Left lung (tissue), 10 donors: ENCODE results near the gene RAB3C. TPM values are rescaled to one million over a fixed set of nuclear protein-coding genes. Genes with fewer than 3 reads are reported as not detected.

ENCODE experiments used
- ATAC-seq: fragments of 200-7000 bp; cut with Tn5 transposase; one replicate; pipeline ENCODE4 v1.9.1; 2020; ENCODE audit warnings: moderate library complexity
- DNase-seq, 4 donors: peaks; one replicate each; pipeline ENCODE4 v3.0.0-alpha.2; 2013 to 2020
- H3K27ac ChIP-seq, 2 donors: fragments of 200-600 bp; sonication (generic) in 1 of 2; one replicate each; pipeline versions ENCODE4 v1.5.0 to v1.8.0; 2020 to 2021
- H3K27me3 ChIP-seq, 2 donors: fragments of 200-600 bp; sonication (generic) in 1 of 2; one replicate each; pipeline versions ENCODE4 v1.5.0 to v1.8.0; 2020 to 2021
- H3K36me3 ChIP-seq, 2 donors: fragments of 200-600 bp; sonication (generic) in 1 of 2; one replicate each; pipeline versions ENCODE4 v1.5.0 to v1.8.0; 2020 to 2021
- H3K4me1 ChIP-seq, 2 donors: fragments of 200-600 bp; one replicate each; pipeline ENCODE4 v1.8.0; 2021
- H3K4me3 ChIP-seq, 2 donors: fragments of 200-600 bp; sonication (generic) in 1 of 2; one replicate each; pipeline versions ENCODE4 v1.5.0 to v1.8.0; 2020 to 2021; ENCODE audit warnings: mild to moderate bottlenecking in 1 of 2
- H3K9me3 ChIP-seq, 2 donors: fragments of 200-600 bp; sonication (generic) in 1 of 2; one replicate each; pipeline versions ENCODE4 v1.5.0 to v1.8.0; 2020 to 2021
- CTCF ChIP-seq, 2 donors: fragments of 200-600 bp; sonication (generic) in 1 of 2; IDR thresholded peaks; one replicate each; pipeline versions ENCODE4 v1.5.0 to v1.8.0; 2021; ENCODE audit warnings: antibody characterized with exemption in 2 of 2
- intact Hi-C, 2 donors: fragments of 100-400 bp; cut with DNase I; formaldehyde crosslinking; loops; one replicate each; pipeline versions ENCODE4 v1.11.2 to v1.14.2; 2022
- polyA plus RNA-seq, 6 donors: library from polyadenylated mRNA; unstranded; fragments of 120-200 nt; gene quantifications; one replicate each; pipeline ENCODE4 v1.2.1, GENCODE V29; 2013; ENCODE audit not compliant: insufficient read length in 6 of 6
- total RNA-seq, 2 donors: library from RNA; stranded (reverse); fragmentation: NEBNext Ultra II Directional; extraction: Animal tissue kit (Norgen Biotek cat#: 25700); gene quantifications; one replicate each; pipeline ENCODE4 v1.2.1, GENCODE V29; 2021
- donor health status: DM: no; HTN: yes; CAD: no.
- donor health status: DM: no; HTN: no; CAD: no.

Gene RAB3C
- total and polyA plus RNA-seq, 8 donors: 1.1 to 3.5 (median 1.6) TPM

GRCh38 chr5:58764199-58764598 lies 181.3 kb downstream of the RAB3C start:
- Histone ChIP-seq H3K36me3 (no peaks in the 10 kb centered on the region), H3K27me3 (no peaks in the 10 kb centered on the region), H3K4me1 (peaks cover 5 to 15% of the 10 kb centered on the region in 2 donors), H3K27ac (no peak overlapping the region), H3K9me3 (no peaks in the 10 kb centered on the region), H3K4me3 (no peak overlapping the region)
- TF ChIP-seq CTCF (IDR thresholded peaks at IDR 0.05): no peak
- ATAC-seq: peak; percentile 88
- DNase-seq: no peak
- intact Hi-C loops: no loop called here

- no peak for DNase-seq
Measured at GRCh38 chr5:58765058-58765457, 182.2 kb downstream of the RAB3C start.

GRCh38 chr5:58767104-58767503 lies 184.2 kb downstream of the RAB3C start:
- H3K4me3 ChIP-seq: no peak overlapping the region
- intact Hi-C loops: no loop called here
- H3K36me3 ChIP-seq: no peaks in the 10 kb centered on the region
- H3K9me3 ChIP-seq: no peaks in the 10 kb centered on the region
- no peak for TF ChIP-seq CTCF (IDR thresholded peaks at IDR 0.05)
- ATAC-seq (no peak), DNase-seq (no peak)
- no peaks in the 10 kb centered on the region for H3K4me1 ChIP-seq
- no peaks in the 10 kb centered on the region for H3K27me3 ChIP-seq
- no peak overlapping the region for H3K27ac ChIP-seq

More at GRCh38 chr5:58765058-58765457, 182.2 kb downstream of the RAB3C start:
- Histone ChIP-seq H3K36me3 (no peaks in the 10 kb centered on the region), H3K9me3 (no peaks in the 10 kb centered on the region), H3K27me3 (no peaks in the 10 kb centered on the region), H3K4me1 (peaks cover 2 to 7% of the 10 kb centered on the region in 2 donors), H3K4me3 (no peak overlapping the region), H3K27ac (no peak overlapping the region)
- no peak for ATAC-seq
- intact Hi-C loops: no loop called here
- TF ChIP-seq CTCF (IDR thresholded peaks at IDR 0.05): no peak

GRCh38 chr5:58770136-58770535 lies 187.3 kb downstream of the RAB3C start:
- intact Hi-C loops: no loop called here
- Histone ChIP-seq H3K27me3 (no peaks in the 10 kb centered on the region), H3K36me3 (no peaks in the 10 kb centered on the region), H3K4me3 (no peak overlapping the region), H3K9me3 (no peaks in the 10 kb centered on the region), H3K4me1 (peaks cover 0 to 2% of the 10 kb centered on the region in 2 donors), H3K27ac (no peak overlapping the region)
- ATAC-seq: no peak
- TF ChIP-seq CTCF (IDR thresholded peaks at IDR 0.05): no peak
- DNase-seq: peak in 2 of 4 donors; percentile 49 to 58

- no peaks in the 10 kb centered on the region for H3K9me3 ChIP-seq
- no peak overlapping the region for H3K27ac ChIP-seq
- no peaks in the 10 kb centered on the region for H3K27me3 ChIP-seq
- no peak for ATAC-seq
- H3K36me3 ChIP-seq: no peaks in the 10 kb centered on the region
- H3K4me1 ChIP-seq: peaks cover 0 to 8% of the 10 kb centered on the region in 2 donors
- no peak for TF ChIP-seq CTCF (IDR thresholded peaks at IDR 0.05)
- no peak overlapping the region for H3K4me3 ChIP-seq
- no peak for DNase-seq
- intact Hi-C loops: no loop called here
Measured at GRCh38 chr5:58771796-58772195, 188.9 kb downstream of the RAB3C start.
